HG02610 (cell line): Measurements from ENCODE around the gene CD320.

Experiments used
- ATAC-seq: cut with Tn5 transposase; IDR thresholded peaks from one replicate; pipeline ENCODE4 v1.9.1; 2021; ENCODE audit warnings: mild to moderate bottlenecking, moderate library complexity; ENCODE audit not compliant: unreplicated experiment

Gene CD320

DNA sequence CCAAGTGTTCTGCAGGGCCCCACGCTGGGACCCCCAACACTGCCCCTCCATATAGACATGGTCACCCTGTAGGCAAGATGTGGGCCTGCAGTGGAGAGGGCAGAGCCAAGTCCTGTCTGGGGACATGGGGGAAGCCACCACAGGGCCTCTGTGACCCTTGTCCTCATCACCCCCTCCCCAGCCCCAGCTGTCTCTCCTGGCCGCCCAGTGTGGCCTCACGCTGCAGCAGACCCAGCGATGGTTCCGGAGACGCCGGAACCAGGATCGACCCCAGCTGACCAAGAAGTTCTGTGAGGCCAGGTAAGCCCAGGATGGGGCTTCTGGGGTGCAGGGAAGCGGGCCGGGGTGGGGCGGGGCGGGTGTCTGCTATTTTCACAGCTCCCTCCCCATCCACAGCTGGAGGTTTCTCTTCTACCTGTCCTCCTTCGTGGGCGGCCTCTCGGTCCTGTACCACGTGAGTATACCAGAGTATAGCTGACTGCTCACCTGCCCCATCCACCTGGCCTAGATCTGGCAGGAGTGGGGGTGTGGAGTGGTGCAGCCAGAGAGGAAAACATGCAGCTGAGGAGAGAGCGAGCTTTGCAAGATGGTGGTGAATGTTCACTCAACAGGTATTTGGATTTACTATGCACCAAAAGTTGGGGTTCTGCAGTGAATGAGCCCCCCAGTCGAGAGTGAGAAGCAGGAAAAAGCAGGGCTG lies 52.6 kb downstream of the CD320 start:
- ATAC-seq: no peak

DNA sequence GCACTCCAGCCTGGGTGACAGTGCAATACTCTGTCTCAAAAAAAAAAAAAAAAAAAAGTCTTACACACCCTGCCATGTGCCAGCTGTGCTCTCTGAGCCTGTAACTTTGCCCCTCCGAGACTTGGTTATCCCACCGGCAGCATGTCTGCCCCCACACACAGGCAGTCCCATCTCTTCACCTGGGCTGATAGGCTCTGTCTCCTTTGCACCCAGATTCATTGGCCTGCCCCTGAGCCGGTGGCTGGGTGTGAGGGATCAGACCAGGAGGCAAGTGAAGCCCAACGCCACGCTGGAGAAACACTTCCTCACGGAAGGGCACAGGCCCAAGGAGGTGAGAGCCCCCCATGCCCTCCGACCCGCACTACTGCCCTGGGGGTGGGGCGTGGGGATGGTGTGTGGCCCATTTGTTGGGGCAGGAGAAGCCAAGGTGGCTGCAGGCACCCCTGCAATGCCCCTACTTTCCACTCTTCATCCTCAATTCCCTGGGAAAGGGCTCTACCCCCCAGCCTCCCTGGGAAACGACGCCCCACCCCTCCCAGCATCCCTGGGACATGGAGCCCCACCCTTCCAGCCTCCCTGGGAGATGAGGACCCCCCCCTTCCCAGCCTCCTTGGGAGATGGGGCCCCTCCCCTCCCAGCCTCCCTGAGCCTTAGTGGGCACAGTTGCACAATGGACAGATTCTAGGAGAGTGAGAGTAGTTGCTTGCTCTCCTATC lies 53.7 kb downstream of the CD320 start:
- ATAC-seq: no peak

DNA sequence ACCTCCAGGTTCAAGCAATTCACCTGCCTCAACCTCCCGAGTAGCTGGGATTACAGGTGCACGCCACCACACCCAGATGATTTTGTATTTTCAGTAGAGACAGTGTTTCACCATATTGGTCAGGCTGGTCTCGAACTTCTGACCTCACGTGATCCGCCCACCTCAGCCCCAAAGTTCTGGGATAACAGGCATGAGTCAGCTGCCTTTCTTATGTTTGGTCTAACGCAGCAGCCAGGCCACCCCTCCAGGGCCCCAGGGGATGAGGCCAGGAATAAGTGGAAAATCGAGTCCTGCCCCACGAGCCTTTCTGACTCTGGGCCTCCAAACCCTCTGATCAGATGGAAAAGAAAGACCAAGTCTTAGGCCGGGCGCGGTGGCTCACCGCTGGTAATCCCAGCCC lies 54.5 kb downstream of the CD320 start:
- no peak for ATAC-seq

DNA sequence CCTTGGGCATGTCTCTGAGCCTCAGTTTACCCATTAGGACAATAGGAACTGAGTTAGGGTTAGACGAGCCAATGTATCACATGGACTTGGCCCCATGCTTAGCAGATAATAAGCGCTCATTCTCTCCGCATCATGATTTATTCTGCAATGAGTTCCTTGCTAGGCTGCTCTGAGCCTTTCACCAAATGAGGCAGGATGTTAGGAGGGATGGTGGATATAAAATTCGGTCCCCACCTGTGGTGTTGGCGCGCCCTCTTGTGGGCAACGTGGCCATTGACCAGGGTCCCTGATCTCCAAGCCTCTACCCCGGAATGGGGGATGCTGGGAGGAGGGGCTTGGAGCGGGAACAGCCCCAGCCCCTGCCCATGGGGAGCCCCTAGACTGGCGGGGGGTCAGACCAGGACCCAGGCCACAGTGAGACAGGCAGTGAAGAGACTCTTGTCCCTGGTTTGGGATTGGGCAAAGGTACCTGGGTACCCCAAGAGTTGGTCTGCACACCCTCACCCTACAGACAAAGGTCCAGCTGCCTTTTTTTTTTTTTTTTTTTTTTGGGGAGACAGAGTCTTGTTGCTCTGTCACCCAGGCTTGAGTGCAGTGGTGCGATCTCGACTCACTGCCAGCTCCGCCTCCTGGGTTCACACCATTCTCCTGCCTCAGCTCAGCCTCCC lies 55.1 kb downstream of the CD320 start:
- ATAC-seq: no peak
